Kidney (tissue), 14 donors: Measurements from ENCODE around the gene SAMD3. TPM values are rescaled to one million over a fixed set of nuclear protein-coding genes. Genes with fewer than 3 reads are reported as not detected.

Experiments used
- DNase-seq, 5 donors: peaks; one replicate each; pipeline ENCODE4 v3.0.0-alpha.2; 2013 to 2020
- FAIRE-seq: peaks from 2 replicates; lab custom pipeline; 2012; peaks lifted over from hg19 to GRCh38; lab: Jason Lieb, UNC
- H3K27ac ChIP-seq, 2 donors: one replicate each; pipeline ENCODE4 v1.7.0; 2013; ENCODE audit warnings: low read depth in 2 of 2, low read length in 2 of 2, inconsistent platforms in 1 of 2
- H3K27me3 ChIP-seq: one replicate; pipeline ENCODE4 v1.7.1; 2013; ENCODE audit warnings: low read length, inconsistent platforms; ENCODE audit not compliant: control insufficient read depth, insufficient read depth
- H3K36me3 ChIP-seq, 3 donors: one replicate each; pipeline versions ENCODE4 v1.7.0 to v1.7.1; 2013; ENCODE audit warnings: low read length in 3 of 3, control low read depth in 1 of 3, inconsistent platforms in 1 of 3; ENCODE audit not compliant: insufficient read depth in 3 of 3, control insufficient read depth in 2 of 3
- H3K4me1 ChIP-seq, 3 donors: one replicate each; pipeline versions ENCODE4 v1.7.0 to v1.7.1; 2013; ENCODE audit warnings: low read length in 3 of 3, inconsistent platforms in 1 of 3, low read depth in 1 of 3; ENCODE audit not compliant: control insufficient read depth in 2 of 3, insufficient read depth in 2 of 3
- H3K4me3 ChIP-seq, 3 donors: one replicate each; pipeline versions ENCODE4 v1.7.0 to v1.8.1; 2013; ENCODE audit warnings: low read length in 3 of 3, control low read depth in 1 of 3, inconsistent platforms in 1 of 3
- H3K9ac ChIP-seq, 3 donors: one replicate each; pipeline versions ENCODE4 v1.7.0 to v1.7.1; 2013; ENCODE audit warnings: low read length in 3 of 3, control low read depth in 1 of 3, inconsistent platforms in 1 of 3
- H3K9me3 ChIP-seq, 3 donors: one replicate each; pipeline versions ENCODE4 v1.7.0 to v1.7.1; 2013; ENCODE audit warnings: low read length in 3 of 3, control low read depth in 1 of 3, inconsistent platforms in 1 of 3; ENCODE audit not compliant: control insufficient read depth in 2 of 3, insufficient read depth in 1 of 3
- intact Hi-C: fragments of 100-400 bp; cut with DNase I; formaldehyde crosslinking; loops from one replicate; pipeline ENCODE4 v1.11.1; 2022
- polyA plus RNA-seq: library from polyadenylated mRNA; stranded (reverse); fragments of 350-450 nt; fragmentation: Illumina TruSeq; extraction: RNeasy Lipid Tissue Mini Kit (QIAGEN cat#74804); gene quantifications from one replicate; pipeline ENCODE4 v1.2.3, GENCODE V29; 2014; ENCODE audit warnings: low read depth, low replicate concordance; ENCODE audit not compliant: insufficient read depth
- total RNA-seq: library from RNA; stranded (reverse); fragmentation: NEBNext Ultra II Directional; extraction: Animal tissue kit (Norgen Biotek cat#: 25700); gene quantifications from one replicate; pipeline ENCODE4 v1.2.1, GENCODE V29; 2021
- TF ChIP-seq, protein P1 (sequence below): IDR thresholded peaks from 3 replicates; pipeline ENCODE4 v1.5.1; 2012; ENCODE audit warnings: mild to moderate bottlenecking, moderate library complexity, borderline replicate concordance; ENCODE audit not compliant: insufficient read depth; ENCODE audit errors: extremely low read depth
- donor health status: control.
- donor health status: control.
- donor health status: control.
- donor health status: control.
- donor health status: control.
- donor health status: DM: yes; HTN: yes; CAD: no.
- donor health status: Normal renal cell carcinoma (clear cell type).

The SAMD3 gene
- total and polyA plus RNA-seq, 2 donors from 2014 or later, result 1.1 to 3.5 TPM

DNA sequence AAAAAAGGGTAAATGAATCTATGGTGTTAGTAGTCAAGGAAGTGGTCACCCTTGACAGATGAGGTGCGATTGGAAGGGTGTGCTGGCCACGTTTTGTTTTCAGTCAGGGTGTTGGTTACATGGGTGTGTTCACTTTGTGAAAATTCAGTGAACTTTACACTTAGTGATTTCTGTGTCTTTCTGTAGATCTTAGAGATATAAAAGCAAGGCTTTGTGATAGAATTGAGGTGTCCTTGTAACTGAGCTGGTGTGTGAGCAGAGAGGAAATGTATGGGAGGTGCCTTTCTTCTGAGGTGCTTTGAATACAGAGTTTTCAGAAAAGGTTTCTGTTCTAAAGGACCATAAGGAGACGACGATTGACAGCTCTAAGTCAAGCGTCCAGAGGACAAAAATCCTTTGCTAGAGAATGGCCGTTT lies 90.5 kb downstream of the SAMD3 start:
- DNase-seq, result no peak
- no peak overlapping the region for H3K9ac ChIP-seq
- H3K36me3 ChIP-seq, result peaks cover 0 to 2% (median 0%) of the 10 kb centered on the region in 3 donors
- intact Hi-C loops, result no loop called here
- TF ChIP-seq, protein P1, sequence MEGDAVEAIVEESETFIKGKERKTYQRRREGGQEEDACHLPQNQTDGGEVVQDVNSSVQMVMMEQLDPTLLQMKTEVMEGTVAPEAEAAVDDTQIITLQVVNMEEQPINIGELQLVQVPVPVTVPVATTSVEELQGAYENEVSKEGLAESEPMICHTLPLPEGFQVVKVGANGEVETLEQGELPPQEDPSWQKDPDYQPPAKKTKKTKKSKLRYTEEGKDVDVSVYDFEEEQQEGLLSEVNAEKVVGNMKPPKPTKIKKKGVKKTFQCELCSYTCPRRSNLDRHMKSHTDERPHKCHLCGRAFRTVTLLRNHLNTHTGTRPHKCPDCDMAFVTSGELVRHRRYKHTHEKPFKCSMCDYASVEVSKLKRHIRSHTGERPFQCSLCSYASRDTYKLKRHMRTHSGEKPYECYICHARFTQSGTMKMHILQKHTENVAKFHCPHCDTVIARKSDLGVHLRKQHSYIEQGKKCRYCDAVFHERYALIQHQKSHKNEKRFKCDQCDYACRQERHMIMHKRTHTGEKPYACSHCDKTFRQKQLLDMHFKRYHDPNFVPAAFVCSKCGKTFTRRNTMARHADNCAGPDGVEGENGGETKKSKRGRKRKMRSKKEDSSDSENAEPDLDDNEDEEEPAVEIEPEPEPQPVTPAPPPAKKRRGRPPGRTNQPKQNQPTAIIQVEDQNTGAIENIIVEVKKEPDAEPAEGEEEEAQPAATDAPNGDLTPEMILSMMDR, result no peak
- H3K4me3 ChIP-seq, result no peak overlapping the region
- no peak overlapping the region for H3K27ac ChIP-seq
- H3K27me3 ChIP-seq, result no peaks in the 10 kb centered on the region
- no peaks in the 10 kb centered on the region for H3K4me1 ChIP-seq
- FAIRE-seq, result no peak
- no peaks in the 10 kb centered on the region for H3K9me3 ChIP-seq

DNA sequence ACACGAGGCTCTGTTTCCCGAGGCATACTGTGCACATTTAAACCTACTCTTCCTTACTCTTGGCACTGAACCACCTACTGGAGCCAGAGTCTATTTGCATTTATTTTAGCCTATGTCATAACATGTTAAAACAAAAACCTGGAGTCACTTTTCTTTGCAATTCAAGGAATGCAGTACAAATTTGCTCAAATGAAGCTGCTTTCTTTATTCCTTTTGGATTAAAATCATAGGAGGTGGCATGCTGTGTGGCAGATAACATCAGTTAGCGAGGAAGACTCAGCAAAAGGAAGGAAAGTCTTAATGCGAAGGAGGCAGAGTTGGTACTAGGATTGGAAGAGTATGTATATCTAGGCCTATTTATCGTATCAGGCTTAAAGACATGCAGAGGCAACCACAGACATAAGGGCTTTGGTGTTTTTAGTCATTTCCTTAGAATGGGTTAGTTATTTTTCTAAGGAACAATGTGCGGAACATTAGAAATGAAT lies 92.9 kb downstream of the SAMD3 start:
- Histone ChIP-seq H3K4me3 (no peak overlapping the region), H3K9me3 (no peaks in the 10 kb centered on the region), H3K4me1 (no peaks in the 10 kb centered on the region), H3K27ac (no peak overlapping the region), H3K9ac (no peak overlapping the region), H3K36me3 (no peaks in the 10 kb centered on the region), H3K27me3 (no peaks in the 10 kb centered on the region)
- FAIRE-seq (no peak), DNase-seq (no peak)
- intact Hi-C loops, result no loop called here
- TF ChIP-seq, protein P1, result no peak

DNA sequence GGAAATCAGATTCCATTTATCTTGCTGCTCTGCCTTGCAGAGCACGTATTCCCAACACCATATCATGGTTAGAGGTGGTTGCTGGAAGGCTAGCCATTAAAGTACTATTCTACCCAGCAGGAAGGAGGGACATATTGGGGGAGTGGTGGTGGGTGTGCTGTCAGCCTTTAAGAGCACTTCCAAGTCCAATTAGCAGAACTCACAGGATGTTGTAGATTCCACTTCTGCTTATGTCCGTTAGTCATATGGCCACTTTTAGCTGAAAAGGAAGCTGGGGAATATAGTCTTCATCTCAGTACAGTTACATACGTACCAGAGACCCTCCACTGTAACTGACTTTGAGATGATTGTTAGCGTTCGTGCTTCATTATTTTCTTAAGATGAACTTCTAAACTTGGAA lies 94.4 kb downstream of the SAMD3 start:
- TF ChIP-seq, protein P1, result no peak
- Histone ChIP-seq H3K9me3 (no peaks in the 10 kb centered on the region), H3K36me3 (no peaks in the 10 kb centered on the region), H3K27ac (no peak overlapping the region), H3K27me3 (no peaks in the 10 kb centered on the region), H3K9ac (no peak overlapping the region), H3K4me3 (no peak overlapping the region), H3K4me1 (no peaks in the 10 kb centered on the region)
- DNase-seq, result no peak
- intact Hi-C loops, result no loop called here
- FAIRE-seq, result no peak

DNA sequence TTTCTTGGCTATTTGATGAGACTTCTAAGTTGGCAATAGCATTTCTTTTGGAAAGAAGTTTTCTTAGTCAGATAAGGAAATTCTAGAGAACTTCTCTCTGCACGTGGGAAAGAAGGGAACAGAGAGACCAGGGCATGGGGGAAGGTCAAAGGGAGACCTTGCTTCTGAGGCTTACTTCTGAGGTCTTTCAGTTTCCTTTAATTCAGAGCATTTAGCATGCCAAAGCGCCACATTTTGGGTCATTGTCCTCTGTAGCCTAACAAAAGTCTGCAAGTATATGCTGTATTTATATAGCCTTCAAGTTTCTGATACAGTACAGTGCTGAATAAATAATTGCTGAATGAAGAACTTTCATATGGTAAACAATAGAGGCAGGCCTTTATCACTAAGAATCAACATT lies 95.6 kb downstream of the SAMD3 start:
- intact Hi-C loops, result no loop called here
- Histone ChIP-seq H3K27me3 (no peaks in the 10 kb centered on the region), H3K9me3 (no peaks in the 10 kb centered on the region), H3K9ac (no peak overlapping the region), H3K27ac (no peak overlapping the region), H3K4me1 (no peaks in the 10 kb centered on the region), H3K4me3 (no peak overlapping the region), H3K36me3 (no peaks in the 10 kb centered on the region)
- no peak for DNase-seq
- TF ChIP-seq, protein P1, result no peak
- FAIRE-seq, result no peak
